ENCODE data around the gene GALNTL6. TPM values are rescaled to one million over a fixed set of nuclear protein-coding genes. Genes with fewer than 3 reads are reported as not detected.

GALNTL6 gene
- total and polyA plus RNA-seq, 2 donors from 2014 or later, result 0.60 TPM; not detected in 1

DNA sequence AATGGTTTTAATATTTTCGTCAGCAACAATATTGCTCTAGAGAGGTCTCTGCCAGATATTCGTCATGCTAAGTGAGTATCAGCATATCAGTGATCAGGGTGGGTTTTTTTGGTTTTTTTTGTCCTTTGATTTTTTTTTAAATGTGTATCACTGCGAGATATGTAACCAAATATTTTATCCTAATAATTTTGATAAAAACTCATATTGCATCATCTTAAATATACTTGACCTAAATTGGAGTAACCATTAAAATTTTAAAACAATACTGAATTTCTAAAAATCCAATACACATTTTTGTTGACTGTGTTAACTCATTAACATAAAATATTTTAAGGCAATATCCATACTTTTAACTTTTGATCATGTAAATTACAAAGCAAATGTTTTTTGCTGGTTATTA is 498.5 kb downstream of the GALNTL6 start:
- no peaks in the 10 kb centered on the region for H3K36me3 ChIP-seq (ENCODE audit: control insufficient read depth in 2 of 3, insufficient read depth in 3 of 3, low read length in 3 of 3)
- intact Hi-C loops (cut with DNase I), result no loop called here
- no peak for FAIRE-seq

DNA sequence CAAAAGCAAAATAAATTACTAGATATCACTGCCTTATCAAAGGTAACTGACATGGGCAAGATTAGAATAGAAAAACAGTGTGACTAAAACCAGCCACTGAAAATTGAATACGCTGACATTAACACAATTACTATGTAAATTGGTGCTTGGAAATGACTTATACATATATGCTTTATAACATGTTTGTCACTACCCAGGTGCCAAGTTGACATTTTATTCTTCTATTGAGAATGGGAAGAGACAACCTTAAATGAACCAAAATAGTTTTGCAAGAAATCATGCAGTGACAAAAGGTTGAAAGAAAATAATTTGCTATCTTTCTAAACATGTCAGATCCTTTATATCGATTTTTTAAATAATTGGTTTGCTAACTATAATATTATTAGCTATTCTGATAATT is 510.1 kb downstream of the GALNTL6 start:
- H3K27ac ChIP-seq (ENCODE audit: low read depth in 2 of 2, low read length in 2 of 2), result no peak overlapping the region
- no peaks in the 10 kb centered on the region for H3K27me3 ChIP-seq (ENCODE audit: control insufficient read depth, insufficient read depth, low read length)
- no peaks in the 10 kb centered on the region for H3K9me3 ChIP-seq (ENCODE audit: control insufficient read depth in 2 of 3, insufficient read depth in 1 of 3, low read length in 3 of 3)
- H3K4me1 ChIP-seq (ENCODE audit: control insufficient read depth in 2 of 3, insufficient read depth in 2 of 3, low read depth in 1 of 3, low read length in 3 of 3), result no peaks in the 10 kb centered on the region
- intact Hi-C loops (cut with DNase I), result no loop called here
- no peak for FAIRE-seq
- H3K36me3 ChIP-seq (ENCODE audit: control insufficient read depth in 2 of 3, insufficient read depth in 3 of 3, low read length in 3 of 3), result no peaks in the 10 kb centered on the region
- no peak overlapping the region for H3K4me3 ChIP-seq (ENCODE audit: low read length in 3 of 3)
- TF ChIP-seq, protein P1, sequence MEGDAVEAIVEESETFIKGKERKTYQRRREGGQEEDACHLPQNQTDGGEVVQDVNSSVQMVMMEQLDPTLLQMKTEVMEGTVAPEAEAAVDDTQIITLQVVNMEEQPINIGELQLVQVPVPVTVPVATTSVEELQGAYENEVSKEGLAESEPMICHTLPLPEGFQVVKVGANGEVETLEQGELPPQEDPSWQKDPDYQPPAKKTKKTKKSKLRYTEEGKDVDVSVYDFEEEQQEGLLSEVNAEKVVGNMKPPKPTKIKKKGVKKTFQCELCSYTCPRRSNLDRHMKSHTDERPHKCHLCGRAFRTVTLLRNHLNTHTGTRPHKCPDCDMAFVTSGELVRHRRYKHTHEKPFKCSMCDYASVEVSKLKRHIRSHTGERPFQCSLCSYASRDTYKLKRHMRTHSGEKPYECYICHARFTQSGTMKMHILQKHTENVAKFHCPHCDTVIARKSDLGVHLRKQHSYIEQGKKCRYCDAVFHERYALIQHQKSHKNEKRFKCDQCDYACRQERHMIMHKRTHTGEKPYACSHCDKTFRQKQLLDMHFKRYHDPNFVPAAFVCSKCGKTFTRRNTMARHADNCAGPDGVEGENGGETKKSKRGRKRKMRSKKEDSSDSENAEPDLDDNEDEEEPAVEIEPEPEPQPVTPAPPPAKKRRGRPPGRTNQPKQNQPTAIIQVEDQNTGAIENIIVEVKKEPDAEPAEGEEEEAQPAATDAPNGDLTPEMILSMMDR (IDR thresholded peaks at IDR 0.05; ENCODE audit: borderline replicate concordance, extremely low read depth, insufficient read depth), result no peak
- DNase-seq, result no peak
- no peak overlapping the region for H3K9ac ChIP-seq (ENCODE audit: low read length in 3 of 3)

More for the DNA sequence above, 498.5 kb downstream of the GALNTL6 start:
- TF ChIP-seq, protein P1 (IDR thresholded peaks at IDR 0.05; ENCODE audit: borderline replicate concordance, extremely low read depth, insufficient read depth), result no peak
- DNase-seq, result no peak
- H3K4me1 ChIP-seq (ENCODE audit: control insufficient read depth in 2 of 3, insufficient read depth in 2 of 3, low read depth in 1 of 3, low read length in 3 of 3), result no peaks in the 10 kb centered on the region
- no peaks in the 10 kb centered on the region for H3K27me3 ChIP-seq (ENCODE audit: control insufficient read depth, insufficient read depth, low read length)
- H3K9me3 ChIP-seq (ENCODE audit: control insufficient read depth in 2 of 3, insufficient read depth in 1 of 3, low read length in 3 of 3), result peaks cover 0 to 8% (median 0%) of the 10 kb centered on the region in 3 donors
- no peak overlapping the region for H3K4me3 ChIP-seq (ENCODE audit: low read length in 3 of 3)
- no peak overlapping the region for H3K27ac ChIP-seq (ENCODE audit: low read depth in 2 of 2, low read length in 2 of 2)
- H3K9ac ChIP-seq (ENCODE audit: low read length in 3 of 3), result no peak overlapping the region

DNA sequence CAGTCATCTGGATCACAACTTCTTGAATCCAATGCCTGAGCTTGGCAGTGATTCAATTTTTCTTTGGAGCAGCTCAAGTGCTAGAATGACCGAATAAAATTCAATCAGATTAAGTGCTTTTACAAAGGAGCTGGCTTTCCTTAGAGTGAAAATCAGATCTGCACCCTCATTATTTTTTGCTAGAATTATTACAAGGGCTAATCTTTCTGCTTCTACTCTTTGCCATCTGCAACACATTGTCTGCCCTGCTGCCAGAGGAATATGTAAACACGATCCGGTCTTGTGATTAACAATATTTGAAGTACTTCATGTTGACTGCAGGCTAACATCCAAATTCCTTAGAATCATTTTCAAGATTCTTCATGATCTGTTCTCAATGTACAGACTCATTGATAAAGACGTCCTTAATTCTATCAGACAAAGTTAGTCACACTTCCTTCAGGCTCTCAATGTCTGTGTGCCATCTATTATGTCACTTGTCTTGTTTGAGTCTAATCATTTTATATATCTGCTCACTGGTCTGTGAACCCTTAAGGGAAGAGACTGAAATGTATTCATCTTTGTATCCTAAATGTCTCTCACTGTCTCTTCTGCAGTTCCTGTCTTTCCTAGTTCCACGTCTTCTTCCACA is 531.2 kb downstream of the GALNTL6 start:
- TF ChIP-seq, protein P1 (IDR thresholded peaks at IDR 0.05; ENCODE audit: borderline replicate concordance, extremely low read depth, insufficient read depth), result no peak
- no peaks in the 10 kb centered on the region for H3K4me1 ChIP-seq (ENCODE audit: control insufficient read depth in 2 of 3, insufficient read depth in 2 of 3, low read depth in 1 of 3, low read length in 3 of 3)
- H3K9me3 ChIP-seq (ENCODE audit: control insufficient read depth in 2 of 3, insufficient read depth in 1 of 3, low read length in 3 of 3), result no peaks in the 10 kb centered on the region
- no peaks in the 10 kb centered on the region for H3K36me3 ChIP-seq (ENCODE audit: control insufficient read depth in 2 of 3, insufficient read depth in 3 of 3, low read length in 3 of 3)
- intact Hi-C loops (cut with DNase I), result no loop called here
- H3K27ac ChIP-seq (ENCODE audit: low read depth in 2 of 2, low read length in 2 of 2), result no peak overlapping the region
- DNase-seq, result no peak
- no peak overlapping the region for H3K4me3 ChIP-seq (ENCODE audit: low read length in 3 of 3)
- no peak overlapping the region for H3K9ac ChIP-seq (ENCODE audit: low read length in 3 of 3)
- H3K27me3 ChIP-seq (ENCODE audit: control insufficient read depth, insufficient read depth, low read length), result no peaks in the 10 kb centered on the region
- no peak for FAIRE-seq

DNA sequence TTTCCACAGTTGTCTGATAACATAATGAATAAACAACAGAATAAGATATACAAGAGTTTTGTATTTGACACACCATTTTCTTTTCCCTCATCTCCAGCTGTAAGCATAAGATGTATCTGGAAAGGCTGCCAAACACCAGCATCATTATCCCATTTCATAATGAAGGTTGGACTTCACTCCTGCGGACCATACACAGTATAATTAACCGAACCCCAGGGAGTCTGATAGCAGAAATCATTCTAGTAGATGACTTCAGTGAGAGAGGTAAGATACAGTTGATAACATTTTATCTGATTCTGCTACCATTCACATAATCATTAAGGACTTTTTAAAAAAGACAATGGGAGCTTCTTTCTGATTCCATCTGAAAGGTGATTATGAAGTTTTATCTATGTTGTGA is 535.2 kb downstream of the GALNTL6 start:
- H3K4me3 ChIP-seq (ENCODE audit: low read length in 3 of 3), result no peak overlapping the region
- intact Hi-C loops (cut with DNase I), result no loop called here
- no peaks in the 10 kb centered on the region for H3K9me3 ChIP-seq (ENCODE audit: control insufficient read depth in 2 of 3, insufficient read depth in 1 of 3, low read length in 3 of 3)
- no peaks in the 10 kb centered on the region for H3K27me3 ChIP-seq (ENCODE audit: control insufficient read depth, insufficient read depth, low read length)
- no peaks in the 10 kb centered on the region for H3K36me3 ChIP-seq (ENCODE audit: control insufficient read depth in 2 of 3, insufficient read depth in 3 of 3, low read length in 3 of 3)
- H3K9ac ChIP-seq (ENCODE audit: low read length in 3 of 3), result no peak overlapping the region
- no peaks in the 10 kb centered on the region for H3K4me1 ChIP-seq (ENCODE audit: control insufficient read depth in 2 of 3, insufficient read depth in 2 of 3, low read depth in 1 of 3, low read length in 3 of 3)
- no peak for FAIRE-seq
- TF ChIP-seq, protein P1 (IDR thresholded peaks at IDR 0.05; ENCODE audit: borderline replicate concordance, extremely low read depth, insufficient read depth), result no peak
- DNase-seq, result no peak
- H3K27ac ChIP-seq (ENCODE audit: low read depth in 2 of 2, low read length in 2 of 2), result no peak overlapping the region

All from kidney (tissue), 14 donors.